HG02981 (cell line): ENCODE data around the gene SLC22A9.
"Not testable (repeated sequence)": the region's sequence is repeated elsewhere in the genome, so short reads cannot be mapped to it uniquely, and the experiment has no call there.

Source experiments
- ATAC-seq: cut with Tn5 transposase; IDR thresholded peaks from one replicate; pipeline ENCODE4 v1.9.1; 2021; ENCODE audit warnings: mild to moderate bottlenecking, moderate library complexity; ENCODE audit not compliant: unreplicated experiment

Gene SLC22A9

GRCh38 chr11:63369165-63369970 is at the start of gene SLC22A9:
Gene SLC22A9 (plus strand): TSS chr11:63369785. CDS start chr11:63370057, 272 bp downstream.
- ATAC-seq, result no peak

DNA sequence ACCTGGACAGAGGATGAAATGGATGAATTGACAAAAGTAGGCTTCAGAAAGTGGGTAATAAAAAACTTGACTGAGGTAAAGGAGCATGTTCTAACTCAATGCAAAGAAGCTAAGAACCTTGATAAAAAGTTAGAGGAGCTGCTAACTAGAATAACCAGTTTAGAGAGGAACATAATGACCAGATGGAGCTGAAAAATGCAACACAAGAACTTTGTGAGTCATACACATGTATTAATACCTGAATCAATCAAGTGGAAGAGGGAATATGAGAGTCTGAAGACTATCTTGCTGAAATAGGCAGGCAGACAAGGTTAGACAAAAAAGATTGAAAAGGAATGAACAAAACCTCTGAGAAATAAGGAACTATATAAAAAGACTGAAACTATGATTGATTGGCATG is 47.9 kb upstream of the SLC22A9 start:
- ATAC-seq, result no peak

GRCh38 chr11:63335089-63335488 is 34.5 kb upstream of the SLC22A9 start:
- not testable (repeated sequence) for ATAC-seq

DNA sequence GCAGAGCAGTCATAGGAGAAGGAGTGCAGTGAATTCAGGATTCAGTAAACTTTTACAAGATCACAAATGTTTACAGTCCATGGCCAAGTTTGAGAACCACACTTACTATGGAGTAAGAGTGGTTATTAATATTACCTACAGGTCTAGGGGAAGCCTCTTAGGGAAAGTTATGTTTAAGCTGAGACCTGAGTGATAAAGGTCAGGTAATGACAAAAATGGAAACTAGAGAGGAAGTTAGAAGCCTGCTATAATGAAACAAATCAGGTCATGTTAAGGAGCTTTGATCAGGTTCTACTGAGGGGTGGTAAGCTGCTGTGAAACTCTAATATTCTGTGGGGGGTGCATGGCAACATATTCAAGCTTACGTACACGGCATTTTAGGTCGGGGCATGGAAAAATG is 32.5 kb upstream of the SLC22A9 start:
- no peak for ATAC-seq

GRCh38 chr11:63343130-63343529 is 26.5 kb upstream of the SLC22A9 start:
- ATAC-seq, result no peak

- no peak for ATAC-seq
Measured at GRCh38 chr11:63352144-63352543, 17.4 kb upstream of the SLC22A9 start.

DNA sequence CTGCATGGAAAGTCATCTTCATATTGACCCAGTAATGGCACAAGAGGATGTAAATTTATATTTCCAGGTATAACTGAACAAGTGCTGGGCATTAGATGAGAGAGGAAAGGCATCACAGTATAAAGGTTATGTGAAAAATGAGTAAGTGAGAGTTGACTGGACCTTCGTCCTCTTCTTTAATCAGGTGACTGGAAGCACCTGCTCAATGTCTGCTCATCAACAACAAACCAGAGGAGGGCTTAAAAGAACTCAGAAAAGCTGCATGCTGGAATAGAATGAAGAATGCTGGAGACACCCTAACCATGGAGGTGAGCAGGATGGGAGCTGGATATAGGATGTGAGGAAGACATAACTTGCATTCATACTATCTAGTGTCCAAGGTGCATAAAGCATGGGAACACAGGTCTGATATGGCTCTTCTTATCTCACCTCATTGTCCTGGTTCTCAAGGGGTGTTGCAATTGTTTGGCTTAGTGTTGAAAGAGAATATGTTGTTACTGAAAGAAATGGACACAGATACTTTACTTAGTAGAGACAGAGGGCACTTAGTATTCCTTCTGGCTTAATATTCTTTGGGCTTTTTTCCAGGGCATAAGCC is 7.3 kb upstream of the SLC22A9 start:
- no peak for ATAC-seq

GRCh38 chr11:63369971-63370588 is 495 bp downstream of the SLC22A9 start:
- ATAC-seq, result no peak

- no peak for ATAC-seq
Measured at GRCh38 chr11:63371396-63371795, 1.8 kb downstream of the SLC22A9 start.

DNA sequence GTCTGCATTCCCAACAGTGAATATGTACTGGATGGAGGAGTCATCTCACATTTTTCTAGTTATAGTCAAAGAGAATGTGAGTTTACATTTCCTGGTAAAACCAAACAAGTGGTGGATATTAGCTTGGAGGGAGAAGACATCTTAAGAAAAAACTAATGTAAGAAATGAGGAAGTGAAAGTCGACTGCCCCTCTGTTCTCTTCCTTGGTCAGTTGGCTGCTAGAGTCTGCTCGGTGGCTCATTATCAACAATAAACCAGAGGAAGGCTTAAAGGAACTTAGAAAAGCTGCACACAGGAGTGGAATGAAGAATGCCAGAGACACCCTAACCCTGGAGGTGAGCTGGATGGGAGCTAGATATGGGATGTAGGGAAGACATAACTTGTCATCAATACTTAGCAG is 5.8 kb downstream of the SLC22A9 start:
- ATAC-seq, result no peak

GRCh38 chr11:63380130-63380529 is 10.5 kb downstream of the SLC22A9 start:
- ATAC-seq, result no peak

GRCh38 chr11:63395697-63396096 is 26.1 kb downstream of the SLC22A9 start:
- ATAC-seq, result no peak

- ATAC-seq, result no peak
Measured at GRCh38 chr11:63404161-63404935, 34.8 kb downstream of the SLC22A9 start.

GRCh38 chr11:63405114-63405513 is 35.5 kb downstream of the SLC22A9 start:
- no peak for ATAC-seq

DNA sequence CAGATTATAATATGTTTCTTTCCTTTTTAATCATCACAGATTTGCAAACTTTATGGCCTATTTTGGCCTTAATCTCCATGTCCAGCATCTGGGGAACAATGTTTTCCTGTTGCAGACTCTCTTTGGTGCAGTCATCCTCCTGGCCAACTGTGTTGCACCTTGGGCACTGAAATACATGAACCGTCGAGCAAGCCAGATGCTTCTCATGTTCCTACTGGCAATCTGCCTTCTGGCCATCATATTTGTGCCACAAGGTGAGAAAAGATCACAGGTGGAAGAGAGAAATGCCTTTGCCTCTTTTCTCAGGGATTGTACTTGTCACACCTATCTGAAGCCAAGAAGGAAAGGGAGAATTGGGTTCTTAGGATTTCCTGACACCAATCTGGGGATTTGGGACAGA is 36.9 kb downstream of the SLC22A9 start:
- ATAC-seq, result no peak

DNA sequence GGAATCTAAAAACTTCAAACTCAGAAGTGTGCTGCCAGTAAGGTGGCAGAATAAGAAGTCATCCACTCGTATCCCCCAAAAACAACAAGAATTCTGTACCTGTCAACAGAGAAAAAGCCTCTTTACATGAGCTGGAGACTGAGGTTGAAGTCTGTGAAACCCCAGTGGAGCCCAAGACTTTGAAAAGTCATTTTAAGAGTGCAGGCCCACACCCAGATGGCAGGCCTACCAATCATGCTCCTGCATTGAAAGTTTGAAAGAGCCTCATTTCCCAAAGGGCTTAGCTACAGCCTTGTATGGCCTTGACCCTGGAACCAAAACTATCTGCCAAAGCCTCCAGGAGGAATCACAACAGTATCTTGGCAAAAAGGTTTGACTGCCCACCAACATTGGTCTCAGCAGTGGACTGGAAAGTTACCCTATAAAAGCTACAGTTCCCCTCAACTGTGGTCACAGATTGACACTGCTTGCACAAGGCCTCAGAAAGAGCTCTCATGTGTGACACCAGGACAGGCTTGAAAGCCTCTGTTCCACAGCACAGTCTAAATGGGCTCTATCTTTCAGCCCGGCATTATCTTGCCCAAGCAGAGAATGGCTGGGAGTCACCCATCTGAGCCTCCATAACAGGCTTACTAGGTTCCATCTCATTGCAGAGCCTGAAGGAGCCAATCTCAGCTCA is 47.7 kb downstream of the SLC22A9 start:
- no peak for ATAC-seq

- no peak for ATAC-seq
Measured at GRCh38 chr11:63427971-63428508, 58.5 kb downstream of the SLC22A9 start.

DNA sequence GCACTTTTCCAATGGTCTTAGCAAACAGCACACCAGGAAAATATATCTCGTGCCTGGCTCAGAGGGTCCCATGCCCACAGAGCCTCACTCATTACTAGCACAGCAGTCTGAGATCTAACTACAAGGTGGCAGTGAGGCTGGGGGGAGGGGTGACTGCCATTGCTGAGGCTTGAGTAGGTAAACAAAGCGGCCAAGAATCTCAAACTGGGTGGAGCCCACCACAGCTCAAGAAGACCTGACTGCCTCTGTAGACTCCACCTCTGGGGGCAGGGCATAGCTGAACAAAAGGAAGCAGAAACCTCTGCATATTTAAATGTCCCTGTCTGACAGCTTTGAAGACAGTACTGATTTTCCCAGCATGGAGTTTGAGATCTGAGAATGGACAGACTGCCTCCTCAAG is 61.1 kb downstream of the SLC22A9 start:
- ATAC-seq, result not testable (repeated sequence)

DNA sequence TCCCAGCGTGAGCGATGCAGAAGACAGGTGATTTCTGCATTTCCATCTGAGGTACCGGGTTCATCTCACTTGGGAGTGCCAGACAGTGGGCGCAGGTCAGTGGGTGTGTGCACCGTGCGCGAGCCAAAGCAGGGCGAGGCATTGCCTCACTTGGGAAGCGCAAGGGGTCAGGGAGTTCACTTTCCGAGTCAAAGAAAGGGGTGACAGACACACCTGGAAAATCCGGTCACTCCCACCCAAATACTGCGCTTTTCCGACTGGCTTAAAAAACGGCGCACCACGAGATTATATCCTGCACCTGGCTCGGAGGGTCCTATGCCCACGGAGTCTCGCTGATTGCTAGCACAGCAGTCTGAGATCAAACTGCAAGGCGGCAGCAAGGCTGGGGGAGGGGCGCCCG is 65.8 kb downstream of the SLC22A9 start:
- not testable (repeated sequence) for ATAC-seq

DNA sequence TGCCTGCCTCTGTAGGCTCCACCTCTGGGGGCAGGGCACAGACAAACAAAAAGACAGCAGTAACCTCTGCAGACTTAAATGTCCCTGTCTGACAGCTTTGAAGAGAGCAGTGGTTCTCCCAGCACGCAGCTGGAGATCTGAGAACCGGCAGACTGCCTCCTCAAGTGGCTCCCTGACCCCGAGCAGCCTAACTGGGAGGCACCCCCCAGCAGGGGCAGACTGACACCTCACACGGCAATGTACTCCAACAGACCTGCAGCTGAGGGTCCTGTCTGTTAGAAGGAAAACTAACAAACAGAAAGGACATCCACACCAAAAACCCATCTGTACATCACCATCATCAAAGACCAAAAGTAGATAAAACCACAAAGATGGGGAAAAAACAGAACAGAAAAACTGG is 66.2 kb downstream of the SLC22A9 start:
- ATAC-seq, result not testable (repeated sequence)
